ENCODE data around the gene GRIA4.

GRIA4 gene

GRCh38 chr11:105609832-105610781 is at the start of gene GRIA4:
GRIA4 (plus strand) TSS chr11:105610073; CDS start chr11:105610998, 925 bp downstream.
- DNase-seq (ENCODE audit: low spot score), result peak; percentile 84

GRCh38 chr11:105573091-105573490 is 36.8 kb upstream of the GRIA4 start:
- no peak for DNase-seq (ENCODE audit: low spot score)

DNA sequence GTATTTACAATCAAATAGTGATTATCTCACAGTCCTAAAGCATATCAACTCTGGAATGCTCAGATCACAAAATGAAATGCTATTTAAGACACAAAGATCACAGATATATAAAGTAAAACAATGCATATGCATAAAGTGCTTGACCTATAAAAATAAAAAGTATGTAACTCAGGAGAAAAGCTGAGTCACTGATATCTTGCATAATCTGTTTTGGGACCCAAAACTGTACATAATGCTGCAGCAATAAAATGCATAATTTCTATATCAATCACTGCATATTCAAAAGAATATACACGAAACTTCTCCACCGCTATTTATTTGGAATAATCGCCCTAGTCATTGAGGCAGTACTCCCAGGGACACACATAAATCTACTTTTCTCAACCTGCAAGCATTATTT is 34.9 kb upstream of the GRIA4 start:
- no peak for DNase-seq (ENCODE audit: low spot score)

DNA sequence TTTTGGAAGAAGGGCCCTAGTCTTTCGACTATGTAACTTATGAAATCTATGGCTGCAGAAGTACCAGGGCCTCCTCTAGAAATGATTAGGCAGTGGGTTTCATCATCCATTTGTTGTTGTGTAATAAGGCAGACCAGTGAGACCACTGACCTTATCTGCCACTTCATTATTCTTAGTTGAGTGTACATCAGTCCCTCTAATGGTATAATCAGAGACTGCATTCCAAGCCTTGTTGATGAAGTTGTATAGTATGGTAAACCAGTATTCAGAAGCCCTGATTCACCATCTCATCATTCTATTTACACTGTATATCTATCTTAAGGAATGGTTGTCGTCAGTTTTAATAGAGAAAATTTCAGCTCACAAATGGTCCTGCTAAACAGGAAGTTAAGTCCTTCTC is 32.2 kb upstream of the GRIA4 start:
- DNase-seq (ENCODE audit: low spot score), result no peak

GRCh38 chr11:105579111-105579510 is 30.8 kb upstream of the GRIA4 start:
- DNase-seq (ENCODE audit: low spot score), result no peak

DNA sequence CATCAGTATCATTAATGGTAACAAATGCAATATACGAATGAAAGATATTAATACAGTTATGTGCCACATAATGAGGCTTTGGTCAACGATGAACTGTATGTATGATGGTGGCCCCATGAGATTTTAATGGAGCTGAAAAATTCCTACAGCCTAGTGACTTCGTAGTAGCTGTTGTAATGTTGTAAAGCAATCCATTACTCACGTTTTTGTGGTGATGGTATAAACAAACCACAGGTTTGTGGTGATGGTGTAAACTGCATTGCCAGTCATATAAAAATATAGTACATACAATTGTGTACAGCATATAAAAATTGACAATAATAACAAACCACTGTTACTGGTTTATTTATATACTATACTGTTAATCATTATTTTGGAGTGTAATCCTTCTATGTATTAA is 27.4 kb upstream of the GRIA4 start:
- DNase-seq (ENCODE audit: low spot score), result no peak

GRCh38 chr11:105588001-105588400 is 21.9 kb upstream of the GRIA4 start:
- no peak for DNase-seq (ENCODE audit: low spot score)

DNA sequence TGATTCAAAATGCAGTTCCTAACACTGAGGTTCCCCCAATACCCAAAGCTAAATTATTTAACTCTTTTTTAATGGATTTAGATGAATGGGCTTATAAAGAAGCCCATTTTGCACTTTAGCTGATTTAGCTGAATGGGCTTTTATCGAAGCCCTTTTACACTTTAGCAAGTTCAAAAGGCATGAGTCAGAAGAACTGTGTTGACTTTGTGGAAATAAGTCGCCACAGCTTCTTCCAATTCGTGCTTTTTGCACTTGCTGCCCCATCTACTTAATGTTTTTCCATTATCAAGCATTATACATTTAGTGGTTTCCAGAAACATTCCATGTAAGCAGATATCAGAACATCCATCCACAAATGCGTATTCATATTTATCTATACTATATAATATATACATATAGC is 20.5 kb upstream of the GRIA4 start:
- DNase-seq (ENCODE audit: low spot score), result no peak

GRCh38 chr11:105592035-105592434 is 17.8 kb upstream of the GRIA4 start:
- DNase-seq (ENCODE audit: low spot score), result no peak

DNA sequence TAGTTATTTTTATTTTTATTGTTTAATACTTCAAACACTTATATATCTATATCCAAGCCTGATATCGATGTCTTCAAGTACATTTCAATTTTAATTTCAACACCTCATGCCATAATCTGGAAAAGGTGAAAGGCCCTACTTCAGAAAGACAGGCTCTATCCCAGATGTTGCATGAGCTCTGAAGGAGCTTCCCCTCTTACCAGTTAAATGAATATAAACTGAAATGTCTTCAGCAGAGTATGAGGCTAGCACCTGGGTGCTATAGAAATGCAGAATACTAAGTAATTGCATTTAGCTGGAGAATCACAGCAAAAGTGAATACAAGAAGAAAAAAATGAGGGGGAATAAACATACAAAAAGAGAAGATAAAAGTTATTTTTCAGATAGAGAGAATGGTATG is 11.5 kb upstream of the GRIA4 start:
- DNase-seq (ENCODE audit: low spot score), result no peak

DNA sequence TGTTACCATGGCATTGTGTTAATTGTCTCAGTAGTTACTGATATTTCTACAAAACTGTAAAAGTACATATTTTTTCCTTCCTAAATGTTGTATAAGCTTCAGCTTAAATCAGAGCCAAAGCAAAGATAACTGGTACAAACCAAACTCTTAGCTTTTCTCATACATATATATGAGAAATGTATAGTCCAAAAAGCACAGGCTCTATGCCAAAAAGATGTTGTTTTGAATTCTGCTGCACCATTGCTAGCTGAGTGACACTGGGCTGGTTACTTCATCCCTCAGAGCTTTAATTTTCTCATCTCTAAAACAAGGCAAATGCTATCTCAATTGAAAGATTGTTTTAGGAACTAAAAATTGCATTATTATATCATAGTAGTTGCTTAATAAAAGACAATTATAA is 6.7 kb upstream of the GRIA4 start:
- DNase-seq (ENCODE audit: low spot score), result no peak

- DNase-seq (ENCODE audit: low spot score), result peak; percentile 56
Observed at GRCh38 chr11:105609341-105609781, 512 bp upstream of the GRIA4 start.

- DNase-seq (ENCODE audit: low spot score), result peak; percentile 52
Observed at GRCh38 chr11:105610871-105611571, 1.1 kb downstream of the GRIA4 start.

GRCh38 chr11:105611572-105612441 is 1.9 kb downstream of the GRIA4 start:
- DNase-seq (ENCODE audit: low spot score), result peak; percentile 55

DNA sequence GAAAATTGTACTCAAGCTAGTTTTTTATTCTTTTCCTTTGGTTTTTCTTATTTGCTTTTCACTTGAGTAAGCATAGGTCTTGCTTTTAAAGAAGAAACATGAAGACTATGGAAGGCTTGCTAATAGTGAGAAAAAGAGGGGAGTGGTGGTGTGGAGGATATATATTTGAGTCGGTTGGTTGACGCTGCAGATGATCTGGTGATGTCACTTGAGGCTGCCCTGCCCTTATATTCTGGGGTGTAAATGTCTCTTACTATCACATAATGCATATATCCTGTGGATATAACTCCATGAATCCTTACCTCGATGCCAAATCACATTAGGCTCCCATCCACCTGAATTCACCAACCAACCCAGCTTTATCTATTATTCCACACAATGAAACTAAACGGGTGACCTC is 2.9 kb downstream of the GRIA4 start:
- DNase-seq (ENCODE audit: low spot score), result peak; percentile 39

DNA sequence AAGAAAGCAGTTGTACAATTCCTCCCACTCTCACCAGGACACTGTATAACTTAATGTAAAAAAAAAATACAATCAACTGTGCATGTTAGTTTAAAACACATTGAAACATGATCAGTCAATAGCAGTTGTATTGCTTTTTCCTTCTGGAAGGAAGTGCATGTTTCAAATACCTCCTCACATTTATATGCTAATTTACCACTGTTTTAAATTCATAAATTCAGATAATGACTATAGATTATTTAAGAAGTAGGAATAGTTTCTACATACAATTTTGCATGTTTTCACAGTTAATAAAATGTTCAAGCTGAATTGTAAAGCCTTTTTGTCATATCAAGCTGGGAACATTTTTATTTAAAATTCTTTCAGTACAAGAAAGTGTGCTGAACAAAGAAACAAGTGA is 3.3 kb downstream of the GRIA4 start:
- no peak for DNase-seq (ENCODE audit: low spot score)

GRCh38 chr11:105618343-105618955 is 8.6 kb downstream of the GRIA4 start:
- no peak for DNase-seq (ENCODE audit: low spot score)

GRCh38 chr11:105619556-105619955 is 9.7 kb downstream of the GRIA4 start:
- DNase-seq (ENCODE audit: low spot score), result peak; percentile 71

GRCh38 chr11:105622016-105622415 is 12.1 kb downstream of the GRIA4 start:
- DNase-seq (ENCODE audit: low spot score), result no peak

DNA sequence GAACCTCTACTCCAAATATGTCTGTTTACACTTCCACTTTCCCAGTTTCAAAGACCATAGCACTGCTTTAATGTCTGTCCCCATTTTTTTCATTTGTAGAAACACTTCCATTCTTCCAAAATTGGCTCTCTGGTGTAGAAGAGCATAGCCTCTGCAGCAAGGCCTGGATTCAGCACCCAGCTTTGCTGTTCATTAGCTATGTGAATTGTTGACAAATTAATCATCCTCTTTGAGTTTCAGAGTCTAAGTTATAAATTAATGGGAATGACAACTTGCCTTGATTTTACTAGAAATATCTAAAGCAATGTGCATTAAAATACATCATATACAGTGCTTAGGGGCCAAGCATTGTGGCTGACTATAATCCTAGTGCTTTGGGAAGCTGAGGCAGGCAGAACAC is 22.4 kb downstream of the GRIA4 start:
- DNase-seq (ENCODE audit: low spot score), result no peak

- no peak for DNase-seq (ENCODE audit: low spot score)
Observed at GRCh38 chr11:105635466-105635865, 25.6 kb downstream of the GRIA4 start.

GRCh38 chr11:105636496-105636895 is 26.6 kb downstream of the GRIA4 start:
- DNase-seq (ENCODE audit: low spot score), result no peak

Data from globus pallidus (tissue), 1 donor.